ENCODE results near the gene LILRB5. TPM values are rescaled to one million over a fixed set of nuclear protein-coding genes. Genes with fewer than 3 reads are reported as not detected.

LILRB5 gene
- total RNA-seq, 1 donor from 2014 or later, result 9.1 TPM

DNA sequence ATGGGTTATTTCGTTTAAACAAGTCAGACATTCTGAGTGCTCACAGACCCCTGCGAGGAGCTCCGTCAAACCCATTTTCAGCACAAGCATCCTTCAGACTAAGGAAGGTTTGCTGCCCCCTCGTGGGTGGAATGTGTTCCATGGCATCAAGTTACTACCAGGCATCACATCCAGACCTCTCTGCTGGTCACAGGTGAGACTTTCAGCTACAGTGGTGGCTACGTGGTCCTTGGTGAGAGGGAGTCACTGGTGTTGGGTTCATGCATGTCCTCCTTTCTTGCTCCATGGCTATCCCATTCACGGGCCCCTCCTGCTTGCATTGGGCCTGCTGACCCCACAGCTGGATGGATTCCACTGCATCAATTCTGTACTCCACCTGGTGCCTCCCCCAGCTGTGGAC, 9.1 kb upstream of the LILRB5 start:
- Histone ChIP-seq H3K9me3 (no peaks in the 10 kb centered on the region), H3K4me3 (no peak overlapping the region), H3K27me3 (peaks cover under 1% of the 10 kb centered on the region), H3K4me1 (no peaks in the 10 kb centered on the region), H3K36me3 (no peaks in the 10 kb centered on the region), H3K27ac (no peak overlapping the region)
- peak; percentile 91 for ATAC-seq
- intact Hi-C loops (cut with DNase I), result no loop called here
- TF ChIP-seq, protein P1, sequence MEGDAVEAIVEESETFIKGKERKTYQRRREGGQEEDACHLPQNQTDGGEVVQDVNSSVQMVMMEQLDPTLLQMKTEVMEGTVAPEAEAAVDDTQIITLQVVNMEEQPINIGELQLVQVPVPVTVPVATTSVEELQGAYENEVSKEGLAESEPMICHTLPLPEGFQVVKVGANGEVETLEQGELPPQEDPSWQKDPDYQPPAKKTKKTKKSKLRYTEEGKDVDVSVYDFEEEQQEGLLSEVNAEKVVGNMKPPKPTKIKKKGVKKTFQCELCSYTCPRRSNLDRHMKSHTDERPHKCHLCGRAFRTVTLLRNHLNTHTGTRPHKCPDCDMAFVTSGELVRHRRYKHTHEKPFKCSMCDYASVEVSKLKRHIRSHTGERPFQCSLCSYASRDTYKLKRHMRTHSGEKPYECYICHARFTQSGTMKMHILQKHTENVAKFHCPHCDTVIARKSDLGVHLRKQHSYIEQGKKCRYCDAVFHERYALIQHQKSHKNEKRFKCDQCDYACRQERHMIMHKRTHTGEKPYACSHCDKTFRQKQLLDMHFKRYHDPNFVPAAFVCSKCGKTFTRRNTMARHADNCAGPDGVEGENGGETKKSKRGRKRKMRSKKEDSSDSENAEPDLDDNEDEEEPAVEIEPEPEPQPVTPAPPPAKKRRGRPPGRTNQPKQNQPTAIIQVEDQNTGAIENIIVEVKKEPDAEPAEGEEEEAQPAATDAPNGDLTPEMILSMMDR (IDR thresholded peaks at IDR 0.05), result peak; percentile 78
- DNase-seq, result peak; percentile 83

- Histone ChIP-seq H3K27me3 (no peaks in the 10 kb centered on the region), H3K27ac (no peak overlapping the region), H3K4me3 (no peak overlapping the region), H3K4me1 (no peaks in the 10 kb centered on the region), H3K36me3 (no peaks in the 10 kb centered on the region), H3K9me3 (no peaks in the 10 kb centered on the region)
- TF ChIP-seq, protein P1 (IDR thresholded peaks at IDR 0.05), result no peak
- no peak for DNase-seq
- intact Hi-C loops (cut with DNase I), result no loop called here
- no peak for ATAC-seq
These were observed 5.4 kb upstream of the LILRB5 start for GRCh38 chr19:54262470-54262869.

DNA sequence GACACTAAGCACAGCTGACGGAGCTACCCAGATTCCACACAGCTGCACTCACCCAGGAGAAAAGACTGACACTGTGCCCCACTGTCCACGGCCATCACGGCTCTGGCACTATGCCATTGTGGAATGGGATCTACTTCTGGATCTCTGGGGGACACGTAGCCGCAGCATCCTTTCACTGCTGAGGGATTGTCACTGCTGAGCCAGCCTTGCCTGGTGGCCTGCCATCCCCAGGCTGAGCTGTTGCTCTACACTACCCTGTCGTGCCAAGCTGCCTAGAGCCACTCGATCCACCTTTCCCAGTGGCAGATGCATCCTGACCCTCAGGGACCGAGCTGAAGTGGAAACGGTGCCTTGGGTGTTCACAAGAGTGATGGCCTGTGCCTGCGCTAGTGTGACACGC, 5.0 kb upstream of the LILRB5 start:
- intact Hi-C loops (cut with DNase I), result no loop called here
- ATAC-seq (peak; percentile 25), DNase-seq (peak; percentile 59)
- no peak overlapping the region for H3K4me3 ChIP-seq
- no peaks in the 10 kb centered on the region for H3K9me3 ChIP-seq
- H3K36me3 ChIP-seq, result no peaks in the 10 kb centered on the region
- no peak overlapping the region for H3K27ac ChIP-seq
- no peaks in the 10 kb centered on the region for H3K4me1 ChIP-seq
- TF ChIP-seq, protein P1 (IDR thresholded peaks at IDR 0.05), result no peak
- no peaks in the 10 kb centered on the region for H3K27me3 ChIP-seq

GRCh38 chr19:54256250-54257115, 590 bp downstream of the LILRB5 start:
- Histone ChIP-seq H3K9me3 (no peaks in the 10 kb centered on the region), H3K4me1 (no peaks in the 10 kb centered on the region), H3K36me3 (no peaks in the 10 kb centered on the region), H3K27me3 (peaks cover 29% of the 10 kb centered on the region), H3K4me3 (no peak overlapping the region), H3K27ac (no peak overlapping the region)
- ATAC-seq (no peak), DNase-seq (no peak)
- intact Hi-C loops (cut with DNase I), result no loop called here
- TF ChIP-seq, protein P1 (IDR thresholded peaks at IDR 0.05), result no peak

- Histone ChIP-seq H3K4me1 (no peaks in the 10 kb centered on the region), H3K9me3 (no peaks in the 10 kb centered on the region), H3K4me3 (no peak overlapping the region), H3K27ac (no peak overlapping the region), H3K36me3 (no peaks in the 10 kb centered on the region), H3K27me3 (peaks cover 29% of the 10 kb centered on the region)
- TF ChIP-seq, protein P1 (IDR thresholded peaks at IDR 0.05), result no peak
- no peak for ATAC-seq
- intact Hi-C loops (cut with DNase I), result no loop called here
- no peak for DNase-seq
These were observed 1.8 kb downstream of the LILRB5 start for GRCh38 chr19:54255105-54255775.

All from upper lobe of right lung (tissue), 1 donor.